Astrocyte of the cerebellum (primary cell): ENCODE data around the gene TTC3.

Experiments
- DNase-seq: peaks from one replicate; pipeline ENCODE4 v3.0.0-alpha.2; 2011; ENCODE audit warnings: low read depth
- H3K4me3 ChIP-seq: 2 replicates; pipeline ENCODE4 v1.5.1; 2011; ENCODE audit warnings: mild to moderate bottlenecking, low read depth, low read length, moderate library complexity
- in situ Hi-C: cut with HindIII; loops from 2 replicates; pipeline ENCODE4 v1.10.0; 2017; ENCODE audit warnings: low sequenced_read_pairs
- TF ChIP-seq, protein P1 (sequence below): IDR thresholded peaks from 2 replicates; pipeline ENCODE4 v1.5.1; 2012; ENCODE audit warnings: low read length, low read depth, moderate library complexity, mild to moderate bottlenecking; ENCODE audit errors: missing control alignments

The TTC3 gene

DNA sequence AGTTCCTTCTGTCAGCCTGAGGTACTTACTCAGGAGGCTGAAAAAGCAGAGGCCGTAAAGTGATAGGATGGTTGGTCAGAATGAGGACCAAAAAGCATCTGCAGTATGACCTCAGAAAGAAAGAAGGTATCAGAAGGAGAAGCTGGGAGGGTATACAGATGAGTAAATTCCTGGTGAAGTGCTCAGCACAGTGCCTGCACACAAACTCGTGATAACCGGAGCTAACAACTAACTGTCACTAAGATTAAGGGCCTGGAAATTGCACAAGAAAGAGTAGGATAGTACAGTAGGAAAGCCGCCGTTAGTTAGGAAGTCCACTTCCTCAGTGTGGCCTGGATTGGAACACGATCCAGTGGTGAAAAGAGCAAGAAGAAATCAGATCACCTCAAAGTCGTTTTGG, 131.5 kb downstream of the TTC3 start:
- DNase-seq, result no peak
- no peak overlapping the region for H3K4me3 ChIP-seq
- TF ChIP-seq, protein P1, sequence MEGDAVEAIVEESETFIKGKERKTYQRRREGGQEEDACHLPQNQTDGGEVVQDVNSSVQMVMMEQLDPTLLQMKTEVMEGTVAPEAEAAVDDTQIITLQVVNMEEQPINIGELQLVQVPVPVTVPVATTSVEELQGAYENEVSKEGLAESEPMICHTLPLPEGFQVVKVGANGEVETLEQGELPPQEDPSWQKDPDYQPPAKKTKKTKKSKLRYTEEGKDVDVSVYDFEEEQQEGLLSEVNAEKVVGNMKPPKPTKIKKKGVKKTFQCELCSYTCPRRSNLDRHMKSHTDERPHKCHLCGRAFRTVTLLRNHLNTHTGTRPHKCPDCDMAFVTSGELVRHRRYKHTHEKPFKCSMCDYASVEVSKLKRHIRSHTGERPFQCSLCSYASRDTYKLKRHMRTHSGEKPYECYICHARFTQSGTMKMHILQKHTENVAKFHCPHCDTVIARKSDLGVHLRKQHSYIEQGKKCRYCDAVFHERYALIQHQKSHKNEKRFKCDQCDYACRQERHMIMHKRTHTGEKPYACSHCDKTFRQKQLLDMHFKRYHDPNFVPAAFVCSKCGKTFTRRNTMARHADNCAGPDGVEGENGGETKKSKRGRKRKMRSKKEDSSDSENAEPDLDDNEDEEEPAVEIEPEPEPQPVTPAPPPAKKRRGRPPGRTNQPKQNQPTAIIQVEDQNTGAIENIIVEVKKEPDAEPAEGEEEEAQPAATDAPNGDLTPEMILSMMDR, result no peak
- in situ Hi-C loops, result no loop called here

DNA sequence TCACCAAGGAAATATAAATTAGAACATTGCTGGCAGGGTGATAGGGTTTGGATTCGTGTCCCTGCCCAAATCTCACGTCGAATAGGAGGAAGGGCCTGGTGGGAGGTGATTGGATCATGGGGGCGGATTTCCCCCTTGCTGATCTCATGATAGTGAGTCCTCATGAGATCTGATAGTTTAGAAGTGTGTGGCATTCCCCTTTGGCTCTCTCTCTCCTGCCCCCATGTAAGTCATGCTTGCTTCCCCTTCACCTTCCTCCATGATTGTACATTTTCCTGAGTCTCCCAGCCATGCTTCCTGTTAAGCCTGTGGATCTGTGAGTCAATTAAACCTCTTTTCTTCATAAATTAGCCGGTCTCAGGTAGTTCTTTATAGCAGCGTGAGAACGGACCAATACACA, 133.4 kb downstream of the TTC3 start:
- DNase-seq, result no peak
- no peak overlapping the region for H3K4me3 ChIP-seq
- TF ChIP-seq, protein P1, result no peak
- in situ Hi-C loops, result no loop called here

DNA sequence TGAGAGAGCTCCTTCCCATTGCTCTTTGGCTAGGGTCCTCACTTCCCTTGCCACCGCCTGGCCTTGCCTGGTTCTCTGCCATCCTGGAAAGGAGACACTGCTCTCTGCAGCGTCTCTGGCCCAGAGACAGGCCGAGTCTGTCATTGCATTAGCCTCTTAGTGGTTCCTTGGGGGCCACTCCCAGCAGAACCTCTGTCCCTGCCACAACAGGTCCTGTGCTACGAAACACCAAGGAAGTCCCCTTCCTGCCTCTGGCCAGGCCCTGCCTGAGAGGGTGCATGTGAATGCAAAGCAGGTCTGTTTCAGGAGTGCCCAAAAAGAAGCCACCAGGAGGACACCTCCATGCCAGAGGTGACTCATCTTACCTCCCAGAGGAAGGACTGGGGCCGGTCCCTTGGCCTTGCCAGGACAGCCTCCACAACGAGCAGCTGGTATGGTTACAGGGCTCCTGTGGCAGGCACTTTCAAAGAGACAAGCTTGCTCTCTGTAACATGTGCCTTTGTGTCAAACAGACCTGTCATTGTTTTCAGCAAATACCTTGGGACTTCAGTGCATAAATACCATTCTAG, 134.5 kb downstream of the TTC3 start:
- TF ChIP-seq, protein P1, result no peak
- no peak overlapping the region for H3K4me3 ChIP-seq
- in situ Hi-C loops, result no loop called here
- DNase-seq, result no peak

DNA sequence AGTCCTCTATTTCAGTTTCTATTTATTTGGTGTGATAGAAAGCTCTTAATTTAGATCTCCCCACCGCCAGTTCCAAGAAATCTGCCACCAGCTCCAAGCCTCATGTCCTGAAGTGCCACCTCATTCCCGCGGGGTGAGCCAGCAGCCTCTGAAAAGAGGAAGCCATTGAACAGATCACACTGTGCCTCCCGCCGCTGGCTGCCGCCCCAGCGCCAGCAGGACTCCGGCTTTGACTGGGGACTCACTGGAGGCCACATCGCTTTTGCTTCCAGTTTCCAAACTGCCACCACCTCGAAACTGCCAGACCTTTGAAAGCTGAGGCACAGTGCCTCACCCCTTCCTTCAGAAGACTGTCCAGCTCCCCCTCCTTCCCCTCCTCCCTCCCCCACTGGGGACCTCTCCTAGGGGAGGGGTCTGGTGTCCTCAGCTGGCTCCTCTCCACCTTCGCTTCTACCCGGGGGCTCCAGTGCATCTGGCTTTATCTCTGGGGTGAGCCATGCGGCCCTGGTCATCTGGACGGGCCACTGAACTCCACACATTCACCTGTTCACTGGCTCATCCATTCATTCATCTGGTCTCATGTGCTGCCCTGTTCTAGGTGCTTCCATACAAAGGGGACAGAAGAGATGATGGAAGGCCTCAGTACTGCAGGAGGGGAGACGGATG, 135.1 kb downstream of the TTC3 start:
- DNase-seq, result no peak
- in situ Hi-C loops, result no loop called here
- H3K4me3 ChIP-seq, result no peak overlapping the region
- TF ChIP-seq, protein P1, result no peak

DNA sequence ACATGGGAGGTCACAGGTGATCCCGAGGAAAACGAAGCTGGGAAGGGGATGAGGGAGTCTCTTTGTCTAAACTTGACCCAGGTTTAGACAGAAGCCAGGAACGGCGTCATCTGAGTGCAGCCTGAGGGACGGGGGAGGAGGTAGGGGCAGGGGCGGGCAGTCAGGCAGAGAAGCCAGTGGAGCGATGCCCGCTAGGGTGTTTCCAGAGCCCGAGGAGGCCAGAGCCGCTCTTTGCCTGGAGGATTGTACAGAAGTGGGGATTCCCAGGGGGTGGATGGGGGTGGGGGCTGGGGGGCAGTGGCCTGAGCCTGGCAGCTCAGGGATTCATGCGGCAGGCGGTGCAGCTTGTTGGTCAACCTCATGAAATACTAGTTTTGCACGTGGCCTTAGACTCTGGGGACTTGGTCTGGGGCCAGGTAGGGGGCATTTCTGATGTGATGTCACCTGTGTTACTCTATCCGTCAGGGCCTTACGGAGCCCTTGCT, 135.7 kb downstream of the TTC3 start:
- in situ Hi-C loops, result no loop called here
- no peak overlapping the region for H3K4me3 ChIP-seq
- TF ChIP-seq, protein P1, result no peak
- no peak for DNase-seq

DNA sequence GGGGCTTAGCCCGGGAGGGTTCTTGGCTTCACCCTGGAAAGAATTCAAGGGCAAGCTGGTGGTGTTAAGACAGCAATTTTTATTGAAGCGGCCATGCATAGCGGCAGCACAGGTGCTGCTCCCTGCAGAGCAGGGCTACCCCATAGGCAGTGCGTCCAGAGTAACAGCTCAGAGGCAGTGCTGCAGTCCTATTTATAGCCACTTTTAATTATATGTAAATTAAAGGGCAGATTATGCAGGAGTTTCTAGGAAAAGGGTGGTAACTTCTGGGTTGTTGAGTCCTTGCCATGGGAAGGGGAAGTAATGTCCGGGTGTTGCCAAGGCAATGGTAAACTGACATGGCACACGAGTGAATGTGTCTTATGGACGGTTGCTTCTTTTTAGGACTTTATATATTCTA, 137.1 kb downstream of the TTC3 start:
- in situ Hi-C loops, result no loop called here
- TF ChIP-seq, protein P1, result no peak
- no peak overlapping the region for H3K4me3 ChIP-seq
- DNase-seq, result no peak
